ENCODE data around the gene XYLT2. TPM values are rescaled to one million over a fixed set of nuclear protein-coding genes. Genes with fewer than 3 reads are reported as not detected.

XYLT2 gene
- total RNA-seq, 3 donors from 2014 or later = 13.6 to 27.5 (median 24.4) TPM

GRCh38 chr17:50319306-50320004 lies 26.5 kb upstream of the XYLT2 start:
- no peaks in the 10 kb centered on the region for H3K9me3 ChIP-seq
- DNase-seq (ENCODE audit: low spot score in 2 of 2) = no peak
- H3K36me3 ChIP-seq = no peaks in the 10 kb centered on the region
- H3K4me1 ChIP-seq = no peaks in the 10 kb centered on the region
- no peak overlapping the region for H3K4me3 ChIP-seq
- H3K27ac ChIP-seq = peak overlapping the region; percentile 41 to 71
- no peaks in the 10 kb centered on the region for H3K27me3 ChIP-seq
- intact Hi-C loops (cut with DNase I; ENCODE audit: low total_unique reads) = no loop called here
- TF ChIP-seq POLR2AphosphoS5 (IDR thresholded peaks at IDR 0.05) (no peak), CTCF (IDR thresholded peaks at IDR 0.05) (no peak), POLR2A (IDR thresholded peaks at IDR 0.05) (no peak)

- Histone ChIP-seq H3K4me1 (no peaks in the 10 kb centered on the region), H3K9me3 (no peaks in the 10 kb centered on the region), H3K27me3 (no peaks in the 10 kb centered on the region), H3K36me3 (no peaks in the 10 kb centered on the region), H3K4me3 (no peak overlapping the region), H3K27ac (no peak overlapping the region)
- DNase-seq (ENCODE audit: low spot score in 2 of 2) = no peak
- TF ChIP-seq CTCF (IDR thresholded peaks at IDR 0.05) = no peak
- no peak for TF ChIP-seq POLR2AphosphoS5 (IDR thresholded peaks at IDR 0.05)
- no peak for TF ChIP-seq POLR2A (IDR thresholded peaks at IDR 0.05)
- intact Hi-C loops (cut with DNase I; ENCODE audit: low total_unique reads) = no loop called here
Measured at GRCh38 chr17:50322271-50322670, 23.7 kb upstream of the XYLT2 start.

GRCh38 chr17:50323060-50323459 lies 22.9 kb upstream of the XYLT2 start:
- intact Hi-C loops (cut with DNase I; ENCODE audit: low total_unique reads) = no loop called here
- TF ChIP-seq POLR2A (IDR thresholded peaks at IDR 0.05) (no peak), CTCF (IDR thresholded peaks at IDR 0.05) (no peak), POLR2AphosphoS5 (IDR thresholded peaks at IDR 0.05) (no peak)
- Histone ChIP-seq H3K9me3 (no peaks in the 10 kb centered on the region), H3K36me3 (no peaks in the 10 kb centered on the region), H3K4me3 (no peak overlapping the region), H3K27me3 (no peaks in the 10 kb centered on the region), H3K27ac (no peak overlapping the region), H3K4me1 (no peaks in the 10 kb centered on the region)
- DNase-seq (ENCODE audit: low spot score in 2 of 2) = no peak

- Histone ChIP-seq H3K36me3 (no peaks in the 10 kb centered on the region), H3K4me3 (no peak overlapping the region), H3K27ac (no peak overlapping the region), H3K9me3 (no peaks in the 10 kb centered on the region), H3K27me3 (no peaks in the 10 kb centered on the region), H3K4me1 (no peaks in the 10 kb centered on the region)
- intact Hi-C loops (cut with DNase I; ENCODE audit: low total_unique reads) = no loop called here
- no peak for DNase-seq (ENCODE audit: low spot score in 2 of 2)
- TF ChIP-seq POLR2A (IDR thresholded peaks at IDR 0.05) (no peak), CTCF (IDR thresholded peaks at IDR 0.05) (no peak), POLR2AphosphoS5 (IDR thresholded peaks at IDR 0.05) (no peak)
Measured at GRCh38 chr17:50325906-50326305, 20.0 kb upstream of the XYLT2 start.

GRCh38 chr17:50326831-50327364 lies 19.0 kb upstream of the XYLT2 start:
- no peak for DNase-seq (ENCODE audit: low spot score in 2 of 2)
- Histone ChIP-seq H3K36me3 (no peaks in the 10 kb centered on the region), H3K9me3 (no peaks in the 10 kb centered on the region), H3K4me3 (no peak overlapping the region), H3K4me1 (no peaks in the 10 kb centered on the region), H3K27me3 (no peaks in the 10 kb centered on the region), H3K27ac (no peak overlapping the region)
- intact Hi-C loops (cut with DNase I; ENCODE audit: low total_unique reads) = no loop called here
- TF ChIP-seq CTCF (IDR thresholded peaks at IDR 0.05) (no peak), POLR2AphosphoS5 (IDR thresholded peaks at IDR 0.05) (no peak), POLR2A (IDR thresholded peaks at IDR 0.05) (no peak)

All from breast epithelium (tissue), 4 donors.